Liver (tissue), 3 donors: ENCODE results near the gene MBNL2.
A peak's percentile ranks its signal among the peaks of the same experiment; 100 is the strongest.

Experiments
- EGR1 ChIP-seq, 2 donors: IDR thresholded peaks; 2 replicates each; pipeline ENCODE4 v1.6.1; 2016 to 2018; ENCODE audit warnings: antibody characterized with exemption in 2 of 2, low read depth in 2 of 2
- FOXA1 ChIP-seq: IDR thresholded peaks from 2 replicates; pipeline ENCODE4 v1.6.1; 2016; ENCODE audit warnings: antibody characterized with exemption
- GABPA ChIP-seq, 2 donors: IDR thresholded peaks in 1 of 2; conservative IDR thresholded peaks in 1 of 2; 2 replicates each; pipeline ENCODE4 v1.6.1; 2016; ENCODE audit warnings: antibody characterized with exemption in 2 of 2, mild to moderate bottlenecking in 1 of 2, moderate library complexity in 1 of 2
- HNF4A ChIP-seq, 2 donors: conservative IDR thresholded peaks; 2 replicates each; pipeline ENCODE4 v1.6.1; 2016; ENCODE audit warnings: antibody characterized with exemption in 2 of 2, mild to moderate bottlenecking in 2 of 2
- RAD21 ChIP-seq, 2 donors: IDR thresholded peaks; 2 replicates each; pipeline ENCODE4 v1.6.1; 2016; ENCODE audit warnings: antibody characterized with exemption in 2 of 2, mild to moderate bottlenecking in 2 of 2
- RXRA ChIP-seq, 2 donors: IDR thresholded peaks; 2 replicates each; pipeline ENCODE4 v1.6.1; 2017 to 2018; ENCODE audit warnings: antibody characterized with exemption in 2 of 2, mild to moderate bottlenecking in 1 of 2
- TAF1 ChIP-seq: conservative IDR thresholded peaks from 2 replicates; pipeline ENCODE4 v1.6.1; 2016; ENCODE audit warnings: antibody characterized with exemption, mild to moderate bottlenecking
- TF ChIP-seq, protein P1 (sequence below): fragments of 150-350 bp; IDR thresholded peaks from 2 replicates; pipeline ENCODE4 v1.5.1; 2017; ENCODE audit warnings: improper control_type of control experiment, low read depth, low read length; ENCODE audit not compliant: missing input control
- TF ChIP-seq, protein P2 (sequence below): IDR thresholded peaks from 2 replicates; pipeline ENCODE4 v1.6.1; 2016; ENCODE audit warnings: antibody characterized with exemption, mild to moderate bottlenecking
- TF ChIP-seq, protein P3 (sequence below): IDR thresholded peaks from 2 replicates; pipeline ENCODE4 v1.6.1; 2016; ENCODE audit warnings: antibody characterized with exemption
- donor health status: healthy.
- donor health status: healthy.

- peak in 1 of 2 donors; percentile 38 for TF ChIP-seq EGR1 (IDR thresholded peaks at IDR 0.05; ENCODE audit: low read depth in 2 of 2)
- TF ChIP-seq, protein P1, sequence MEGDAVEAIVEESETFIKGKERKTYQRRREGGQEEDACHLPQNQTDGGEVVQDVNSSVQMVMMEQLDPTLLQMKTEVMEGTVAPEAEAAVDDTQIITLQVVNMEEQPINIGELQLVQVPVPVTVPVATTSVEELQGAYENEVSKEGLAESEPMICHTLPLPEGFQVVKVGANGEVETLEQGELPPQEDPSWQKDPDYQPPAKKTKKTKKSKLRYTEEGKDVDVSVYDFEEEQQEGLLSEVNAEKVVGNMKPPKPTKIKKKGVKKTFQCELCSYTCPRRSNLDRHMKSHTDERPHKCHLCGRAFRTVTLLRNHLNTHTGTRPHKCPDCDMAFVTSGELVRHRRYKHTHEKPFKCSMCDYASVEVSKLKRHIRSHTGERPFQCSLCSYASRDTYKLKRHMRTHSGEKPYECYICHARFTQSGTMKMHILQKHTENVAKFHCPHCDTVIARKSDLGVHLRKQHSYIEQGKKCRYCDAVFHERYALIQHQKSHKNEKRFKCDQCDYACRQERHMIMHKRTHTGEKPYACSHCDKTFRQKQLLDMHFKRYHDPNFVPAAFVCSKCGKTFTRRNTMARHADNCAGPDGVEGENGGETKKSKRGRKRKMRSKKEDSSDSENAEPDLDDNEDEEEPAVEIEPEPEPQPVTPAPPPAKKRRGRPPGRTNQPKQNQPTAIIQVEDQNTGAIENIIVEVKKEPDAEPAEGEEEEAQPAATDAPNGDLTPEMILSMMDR: no peak
- TF ChIP-seq RXRA (IDR thresholded peaks at IDR 0.05): peak; percentile 53 to 72
- no peak for TF ChIP-seq FOXA1
- TF ChIP-seq RAD21 (IDR thresholded peaks at IDR 0.05): peak; percentile 19 to 35
- TF ChIP-seq, protein P2, sequence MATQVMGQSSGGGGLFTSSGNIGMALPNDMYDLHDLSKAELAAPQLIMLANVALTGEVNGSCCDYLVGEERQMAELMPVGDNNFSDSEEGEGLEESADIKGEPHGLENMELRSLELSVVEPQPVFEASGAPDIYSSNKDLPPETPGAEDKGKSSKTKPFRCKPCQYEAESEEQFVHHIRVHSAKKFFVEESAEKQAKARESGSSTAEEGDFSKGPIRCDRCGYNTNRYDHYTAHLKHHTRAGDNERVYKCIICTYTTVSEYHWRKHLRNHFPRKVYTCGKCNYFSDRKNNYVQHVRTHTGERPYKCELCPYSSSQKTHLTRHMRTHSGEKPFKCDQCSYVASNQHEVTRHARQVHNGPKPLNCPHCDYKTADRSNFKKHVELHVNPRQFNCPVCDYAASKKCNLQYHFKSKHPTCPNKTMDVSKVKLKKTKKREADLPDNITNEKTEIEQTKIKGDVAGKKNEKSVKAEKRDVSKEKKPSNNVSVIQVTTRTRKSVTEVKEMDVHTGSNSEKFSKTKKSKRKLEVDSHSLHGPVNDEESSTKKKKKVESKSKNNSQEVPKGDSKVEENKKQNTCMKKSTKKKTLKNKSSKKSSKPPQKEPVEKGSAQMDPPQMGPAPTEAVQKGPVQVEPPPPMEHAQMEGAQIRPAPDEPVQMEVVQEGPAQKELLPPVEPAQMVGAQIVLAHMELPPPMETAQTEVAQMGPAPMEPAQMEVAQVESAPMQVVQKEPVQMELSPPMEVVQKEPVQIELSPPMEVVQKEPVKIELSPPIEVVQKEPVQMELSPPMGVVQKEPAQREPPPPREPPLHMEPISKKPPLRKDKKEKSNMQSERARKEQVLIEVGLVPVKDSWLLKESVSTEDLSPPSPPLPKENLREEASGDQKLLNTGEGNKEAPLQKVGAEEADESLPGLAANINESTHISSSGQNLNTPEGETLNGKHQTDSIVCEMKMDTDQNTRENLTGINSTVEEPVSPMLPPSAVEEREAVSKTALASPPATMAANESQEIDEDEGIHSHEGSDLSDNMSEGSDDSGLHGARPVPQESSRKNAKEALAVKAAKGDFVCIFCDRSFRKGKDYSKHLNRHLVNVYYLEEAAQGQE: peak; percentile 36
- TF ChIP-seq, protein P3, sequence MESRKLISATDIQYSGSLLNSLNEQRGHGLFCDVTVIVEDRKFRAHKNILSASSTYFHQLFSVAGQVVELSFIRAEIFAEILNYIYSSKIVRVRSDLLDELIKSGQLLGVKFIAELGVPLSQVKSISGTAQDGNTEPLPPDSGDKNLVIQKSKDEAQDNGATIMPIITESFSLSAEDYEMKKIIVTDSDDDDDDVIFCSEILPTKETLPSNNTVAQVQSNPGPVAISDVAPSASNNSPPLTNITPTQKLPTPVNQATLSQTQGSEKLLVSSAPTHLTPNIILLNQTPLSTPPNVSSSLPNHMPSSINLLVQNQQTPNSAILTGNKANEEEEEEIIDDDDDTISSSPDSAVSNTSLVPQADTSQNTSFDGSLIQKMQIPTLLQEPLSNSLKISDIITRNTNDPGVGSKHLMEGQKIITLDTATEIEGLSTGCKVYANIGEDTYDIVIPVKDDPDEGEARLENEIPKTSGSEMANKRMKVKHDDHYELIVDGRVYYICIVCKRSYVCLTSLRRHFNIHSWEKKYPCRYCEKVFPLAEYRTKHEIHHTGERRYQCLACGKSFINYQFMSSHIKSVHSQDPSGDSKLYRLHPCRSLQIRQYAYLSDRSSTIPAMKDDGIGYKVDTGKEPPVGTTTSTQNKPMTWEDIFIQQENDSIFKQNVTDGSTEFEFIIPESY: peak; percentile 24
- TF ChIP-seq TAF1: no peak
- TF ChIP-seq HNF4A (conservative IDR thresholded peaks at IDR 0.05): peak; percentile 82 to 86
- TF ChIP-seq GABPA (IDR thresholded peaks at IDR 0.05 in 1 of 2, conservative IDR thresholded peaks at IDR 0.05 in 1 of 2): no peak
These were observed 74.6 kb downstream of the MBNL2 start for GRCh38 chr13:97296740-97297139.
